GM13976 (cell line): ENCODE measurements around the gene RAB35.
A peak's percentile ranks its signal among the peaks of the same experiment; 100 is the strongest.

Source experiments
- DNase-seq: peaks from one replicate; pipeline ENCODE4 v3.0.0; 2012; ENCODE audit warnings: low spot score
- in situ Hi-C: fragments of 300-500 bp; cut with MboI; formaldehyde crosslinking; loops from one replicate; pipeline ENCODE4 v1.12.0; 2022; ENCODE audit warnings: low sequenced_read_pairs, mixed read lengths, inconsistent platforms; ENCODE audit not compliant: unreplicated experiment
- TF ChIP-seq, protein P1 (sequence below): IDR thresholded peaks from 2 replicates; pipeline ENCODE4 v1.5.1; 2012; ENCODE audit warnings: borderline replicate concordance, mild to moderate bottlenecking; ENCODE audit not compliant: insufficient read depth; ENCODE audit errors: extremely low read depth, missing control alignments, control extremely low read depth

The RAB35 gene

DNA sequence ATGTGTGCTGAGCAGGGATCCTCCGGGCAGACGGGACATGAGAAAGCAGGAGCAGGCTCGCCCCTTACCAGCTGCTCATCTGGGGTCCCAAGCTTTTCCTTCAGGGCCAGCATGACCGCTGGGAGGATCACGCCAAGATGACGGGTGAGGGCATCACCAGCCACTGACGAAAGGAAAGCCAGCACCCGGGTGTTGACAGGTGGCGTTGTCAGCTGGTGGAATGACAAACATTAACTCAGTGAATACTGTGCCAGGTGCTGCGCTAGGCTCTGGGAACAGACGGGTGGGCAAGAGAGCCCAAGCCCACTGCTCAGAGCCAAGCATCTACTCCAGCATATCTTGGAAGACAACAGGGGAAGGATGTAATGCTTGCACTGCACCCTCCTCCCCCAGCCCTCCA, 21.3 kb upstream of the RAB35 start:
- no peak for DNase-seq
- in situ Hi-C loops, result no loop called here
- TF ChIP-seq, protein P1, sequence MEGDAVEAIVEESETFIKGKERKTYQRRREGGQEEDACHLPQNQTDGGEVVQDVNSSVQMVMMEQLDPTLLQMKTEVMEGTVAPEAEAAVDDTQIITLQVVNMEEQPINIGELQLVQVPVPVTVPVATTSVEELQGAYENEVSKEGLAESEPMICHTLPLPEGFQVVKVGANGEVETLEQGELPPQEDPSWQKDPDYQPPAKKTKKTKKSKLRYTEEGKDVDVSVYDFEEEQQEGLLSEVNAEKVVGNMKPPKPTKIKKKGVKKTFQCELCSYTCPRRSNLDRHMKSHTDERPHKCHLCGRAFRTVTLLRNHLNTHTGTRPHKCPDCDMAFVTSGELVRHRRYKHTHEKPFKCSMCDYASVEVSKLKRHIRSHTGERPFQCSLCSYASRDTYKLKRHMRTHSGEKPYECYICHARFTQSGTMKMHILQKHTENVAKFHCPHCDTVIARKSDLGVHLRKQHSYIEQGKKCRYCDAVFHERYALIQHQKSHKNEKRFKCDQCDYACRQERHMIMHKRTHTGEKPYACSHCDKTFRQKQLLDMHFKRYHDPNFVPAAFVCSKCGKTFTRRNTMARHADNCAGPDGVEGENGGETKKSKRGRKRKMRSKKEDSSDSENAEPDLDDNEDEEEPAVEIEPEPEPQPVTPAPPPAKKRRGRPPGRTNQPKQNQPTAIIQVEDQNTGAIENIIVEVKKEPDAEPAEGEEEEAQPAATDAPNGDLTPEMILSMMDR, result no peak

DNA sequence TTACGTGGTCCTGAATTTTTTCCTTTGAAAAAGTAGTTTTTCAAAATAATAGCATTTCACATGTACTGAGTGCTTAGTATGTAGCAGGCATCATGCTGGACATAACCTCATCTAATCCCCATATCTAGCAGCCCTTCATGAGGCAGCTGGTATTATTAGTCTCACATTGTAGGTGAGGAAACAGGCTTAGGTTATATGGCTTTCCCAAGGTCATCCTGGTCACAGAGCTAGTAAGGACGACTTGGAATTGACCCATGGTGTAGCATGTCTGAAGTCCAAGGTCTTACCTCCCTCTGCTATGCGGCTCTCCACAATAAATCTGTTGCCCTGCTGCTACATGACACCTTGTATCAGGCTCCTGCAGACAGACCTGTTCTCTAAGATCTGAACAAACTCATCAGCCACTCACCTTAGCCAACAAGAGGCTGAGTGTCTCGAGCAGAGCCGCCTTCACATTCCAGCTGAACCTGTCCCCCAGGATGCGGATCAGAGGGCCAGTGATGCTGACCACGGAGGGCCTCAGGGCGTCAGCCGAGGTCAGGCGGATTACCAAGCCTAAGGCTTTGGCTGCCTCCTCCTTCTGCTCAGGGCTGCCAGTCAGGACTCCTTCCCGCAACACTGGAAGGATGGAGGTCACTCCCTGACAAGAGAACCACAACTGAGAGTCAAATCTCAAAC, 19.7 kb upstream of the RAB35 start:
- TF ChIP-seq, protein P1, result no peak
- no peak for DNase-seq
- in situ Hi-C loops, result no loop called here

DNA sequence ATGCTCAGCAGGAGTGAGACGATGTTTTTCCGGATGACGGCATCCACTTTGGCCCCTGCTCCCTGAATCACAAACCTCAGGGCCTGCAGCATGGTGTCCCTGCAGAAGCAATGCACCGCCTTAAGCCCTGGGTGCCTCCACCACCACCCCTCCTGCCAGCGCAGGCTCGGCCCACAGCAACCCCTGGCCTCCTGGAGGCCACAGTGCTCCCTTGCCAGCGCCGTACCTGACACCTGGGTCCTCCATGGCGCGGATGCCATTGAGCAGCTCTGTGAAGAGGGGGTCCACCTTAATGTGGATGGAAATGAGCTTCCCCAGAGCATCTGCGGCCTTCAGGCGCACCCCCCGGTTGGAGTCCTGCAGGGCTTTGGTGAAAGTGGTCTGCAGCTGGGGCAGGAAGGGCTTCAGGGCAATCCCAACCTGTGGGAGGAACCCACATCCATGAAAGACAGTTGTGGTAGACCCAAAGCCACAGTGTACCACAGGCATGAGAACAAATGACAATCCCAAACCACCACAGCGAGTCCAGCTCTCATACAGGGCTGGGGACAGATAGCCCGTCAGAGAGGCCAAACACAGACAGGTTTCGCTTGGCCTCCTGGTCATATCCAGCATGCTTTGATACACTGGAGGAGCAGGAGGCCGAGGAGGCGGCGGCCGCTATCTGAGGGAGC, 17.9 kb upstream of the RAB35 start:
- in situ Hi-C loops, result no loop called here
- TF ChIP-seq, protein P1, result no peak
- no peak for DNase-seq

DNA sequence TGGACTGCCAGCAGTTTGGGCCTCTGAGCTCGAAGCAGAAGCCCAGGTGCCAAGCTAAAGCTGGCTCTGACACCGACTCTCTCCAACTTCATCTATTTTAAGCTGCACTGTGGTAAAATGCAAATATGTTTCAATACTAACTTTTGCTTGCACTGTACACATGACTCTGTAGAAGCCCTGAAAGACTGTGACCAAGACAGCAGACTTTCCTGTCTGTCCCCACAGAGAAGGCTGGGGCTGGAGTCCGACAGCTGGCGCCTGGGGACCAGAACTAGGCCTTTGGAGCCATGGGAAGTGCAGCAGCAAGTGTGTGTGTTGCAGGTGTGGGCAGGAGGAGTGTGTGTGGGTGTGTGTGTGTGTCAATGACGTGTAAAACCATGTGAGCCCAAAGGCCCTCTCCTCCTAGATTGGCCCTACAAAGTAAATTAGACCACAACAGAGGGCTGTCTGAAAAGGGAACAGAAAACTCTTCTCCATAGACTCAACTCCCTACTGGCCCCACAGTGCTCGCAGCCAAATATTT, 16.4 kb upstream of the RAB35 start:
- TF ChIP-seq, protein P1, result no peak
- peak; percentile 81 for DNase-seq
- in situ Hi-C loops, result no loop called here

DNA sequence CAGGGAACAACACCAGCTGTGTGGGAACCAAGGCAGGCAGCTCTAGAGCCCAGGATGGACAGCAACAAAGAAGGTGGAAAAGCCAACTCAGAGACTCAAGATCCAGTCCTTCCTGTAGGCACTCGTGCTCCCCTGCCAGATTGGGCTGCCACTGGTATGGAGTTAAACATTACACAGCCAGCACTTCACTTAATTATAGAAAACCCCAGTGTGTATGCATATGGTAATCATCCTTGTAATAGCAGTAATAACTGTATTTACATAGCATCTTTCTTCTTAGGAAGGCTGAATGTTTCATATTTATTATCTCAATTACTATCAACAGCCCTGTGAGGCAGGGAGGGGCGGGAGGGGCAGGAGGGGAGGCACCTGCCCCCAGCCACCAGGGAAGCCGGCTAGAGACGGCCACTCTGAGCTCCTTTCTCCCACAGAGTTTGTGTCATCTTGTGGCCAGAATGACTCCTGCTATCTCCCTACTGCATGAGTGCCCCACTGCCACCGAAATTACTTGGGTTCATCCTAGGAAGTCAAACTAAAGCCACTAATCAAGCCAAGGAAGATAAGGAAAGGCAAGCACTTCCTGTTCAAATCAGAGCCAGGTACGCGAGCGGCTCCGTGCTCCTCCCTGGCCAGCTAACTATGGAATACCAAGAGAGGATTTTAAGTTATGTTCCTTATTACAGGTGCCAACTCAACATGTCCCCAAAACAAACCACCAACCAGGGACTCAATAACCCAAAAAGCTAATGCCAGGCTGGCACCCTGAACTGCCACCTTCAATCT, 15.7 kb upstream of the RAB35 start:
- in situ Hi-C loops, result no loop called here
- TF ChIP-seq, protein P1, result no peak
- DNase-seq, result no peak

DNA sequence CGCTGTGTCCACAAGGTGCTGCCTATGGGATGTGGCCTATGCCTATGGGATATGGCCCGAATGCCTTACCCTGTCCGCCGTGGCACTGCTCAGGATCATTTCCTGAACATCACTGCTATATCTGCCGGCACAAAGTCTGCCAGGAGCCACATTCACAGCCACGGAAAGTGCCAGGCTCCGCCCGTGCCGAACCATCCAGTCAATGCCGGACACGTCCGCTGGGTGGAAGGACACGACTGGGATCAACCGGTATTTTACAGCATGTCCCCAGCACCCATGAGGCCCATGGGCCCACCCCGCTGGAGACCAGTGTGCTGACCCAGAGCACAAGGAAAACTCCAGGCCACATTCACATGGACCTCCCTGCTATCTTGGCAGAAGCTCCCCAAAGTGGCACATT, 14.6 kb upstream of the RAB35 start:
- in situ Hi-C loops, result no loop called here
- TF ChIP-seq, protein P1, result no peak
- DNase-seq, result no peak
